BLaER1 treated with 17β-estradiol and CSF1 and Interleukin-3, amounts not matched to agents 10 nM and 100 nM (cell line): ENCODE data around the gene HNF4A.

ENCODE experiments used
- H3K27ac ChIP-seq, 11 experiments: shearing (Covaris generic); formaldehyde crosslinking; 2 replicates each; pipeline ENCODE4 v1.8.1; 2022
- H3K27me3 ChIP-seq, 11 experiments: shearing (Covaris generic); formaldehyde crosslinking; 2 replicates each; pipeline ENCODE4 v1.8.1; 2022
- H3K36me3 ChIP-seq, 11 experiments: shearing (Covaris generic); formaldehyde crosslinking; 2 replicates each; pipeline ENCODE4 v1.8.1; 2022
- H3K4me1 ChIP-seq, 10 experiments: shearing (Covaris generic); formaldehyde crosslinking; 2 replicates each; pipeline ENCODE4 v1.8.1; 2022
- H3K4me2 ChIP-seq, 11 experiments: shearing (Covaris generic); formaldehyde crosslinking; 2 replicates each; pipeline ENCODE4 v1.8.1; 2022
- H3K4me3 ChIP-seq, 10 experiments: shearing (Covaris generic); formaldehyde crosslinking; 2 replicates each; pipeline ENCODE4 v1.8.1; 2022
- H3K9ac ChIP-seq, 11 experiments: shearing (Covaris generic); formaldehyde crosslinking; 2 replicates each; pipeline ENCODE4 v1.8.1; 2022
- H3K9me3 ChIP-seq, 11 experiments: shearing (Covaris generic); formaldehyde crosslinking; replicated peaks in 1 of 11; 2 replicates each; pipeline ENCODE4 v1.8.1; 2022
- H4K20me1 ChIP-seq, 11 experiments: shearing (Covaris generic); formaldehyde crosslinking; 2 replicates each; pipeline ENCODE4 v1.8.1; 2022
- Cebpa-rat ChIP-seq, 11 experiments: shearing (Covaris generic); IDR thresholded peaks; 2 replicates each; pipeline ENCODE4 v1.8.1; 2022

HNF4A gene

DNA sequence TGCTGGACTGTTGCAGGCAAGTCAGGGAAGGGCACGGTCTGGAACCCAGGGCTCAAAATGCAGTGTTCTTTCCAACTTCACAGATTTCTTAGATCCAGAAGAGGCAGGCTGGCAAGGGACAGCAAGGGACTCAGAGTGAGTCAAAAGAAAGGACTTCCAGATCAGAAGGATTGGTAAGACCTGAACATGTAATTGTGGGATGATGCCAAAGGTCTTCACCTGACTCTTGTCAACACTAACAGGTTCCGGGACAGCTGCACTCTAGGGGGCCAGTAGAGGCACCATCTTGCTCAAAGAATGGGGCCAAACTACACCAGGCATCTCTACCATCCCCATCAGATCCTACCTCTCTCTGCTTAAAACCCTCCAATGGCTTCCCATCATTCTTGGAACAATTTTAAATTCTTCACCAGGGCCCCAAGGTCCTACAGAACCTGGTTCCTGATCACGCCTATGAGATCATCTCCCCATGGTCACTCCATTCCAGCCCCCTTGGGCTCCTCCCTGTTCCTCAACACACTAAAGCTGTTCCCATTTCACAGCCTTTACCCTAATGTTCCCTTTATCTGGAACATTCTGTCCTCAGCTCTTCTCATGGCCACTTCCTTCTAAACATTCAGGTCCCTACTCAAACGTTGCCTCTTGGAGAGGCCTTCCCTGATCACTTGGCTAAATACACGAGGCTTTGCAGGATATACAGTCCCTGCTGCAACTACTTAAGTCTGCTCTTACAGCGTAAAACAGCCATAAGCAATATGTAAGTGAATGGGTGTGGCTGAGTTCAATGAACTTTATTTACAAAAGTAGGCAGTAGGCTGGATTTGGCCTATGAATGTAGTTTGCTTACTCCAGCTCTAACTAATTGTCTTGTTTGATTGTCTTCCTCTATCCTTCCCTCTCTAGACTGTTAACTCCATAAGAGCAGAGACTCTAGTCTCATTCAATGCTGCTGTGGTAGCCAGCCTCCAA is 90.5 kb downstream of the HNF4A start:
- H3K27ac ChIP-seq = no peak overlapping the region
- no peaks in the 10 kb centered on the region for H3K4me1 ChIP-seq
- H4K20me1 ChIP-seq = no peaks in the 10 kb centered on the region
- H3K4me2 ChIP-seq = no peak overlapping the region
- no peaks in the 10 kb centered on the region for H3K36me3 ChIP-seq
- H3K4me3 ChIP-seq = no peak overlapping the region
- H3K27me3 ChIP-seq = no peaks in the 10 kb centered on the region
- no peak overlapping the region for H3K9ac ChIP-seq
- H3K9me3 ChIP-seq = no peaks in the 10 kb centered on the region
- TF ChIP-seq Cebpa-rat (IDR thresholded peaks at IDR 0.05) = no peak

DNA sequence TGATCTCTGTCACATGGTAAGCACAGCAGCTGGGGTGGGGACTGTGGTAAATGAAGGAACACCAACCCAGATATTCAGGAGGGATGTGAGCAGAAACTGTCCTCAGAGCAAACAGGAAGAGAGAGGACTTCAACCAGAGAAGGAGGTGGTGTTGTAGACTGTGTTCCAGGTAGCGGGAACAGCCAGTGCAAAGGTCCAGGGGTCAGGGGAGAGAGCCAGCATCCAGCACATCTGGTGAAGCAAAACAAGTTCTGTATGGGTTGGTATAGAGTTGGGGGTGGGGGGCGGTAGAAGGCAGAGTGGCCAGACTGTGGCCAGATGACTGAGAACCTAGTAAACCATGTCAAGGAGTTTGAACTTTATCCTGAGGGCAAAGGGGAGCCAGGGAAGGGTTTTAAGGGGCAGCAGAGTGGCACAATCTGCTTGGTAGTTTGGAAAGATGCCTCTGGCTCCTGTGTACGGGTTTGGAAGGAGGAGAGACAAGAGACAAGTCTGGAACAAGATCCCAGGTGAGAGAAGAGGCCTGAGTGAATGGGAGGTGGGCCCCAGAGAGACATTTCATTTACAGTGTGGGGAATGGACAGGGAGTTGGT is 92.4 kb downstream of the HNF4A start:
- Histone ChIP-seq H3K9ac (no peak overlapping the region), H3K4me2 (no peak overlapping the region), H4K20me1 (no peaks in the 10 kb centered on the region), H3K9me3 (no peaks in the 10 kb centered on the region), H3K4me3 (no peak overlapping the region), H3K27me3 (no peaks in the 10 kb centered on the region), H3K27ac (no peak overlapping the region), H3K4me1 (no peaks in the 10 kb centered on the region), H3K36me3 (no peaks in the 10 kb centered on the region)
- TF ChIP-seq Cebpa-rat (IDR thresholded peaks at IDR 0.05) = no peak

DNA sequence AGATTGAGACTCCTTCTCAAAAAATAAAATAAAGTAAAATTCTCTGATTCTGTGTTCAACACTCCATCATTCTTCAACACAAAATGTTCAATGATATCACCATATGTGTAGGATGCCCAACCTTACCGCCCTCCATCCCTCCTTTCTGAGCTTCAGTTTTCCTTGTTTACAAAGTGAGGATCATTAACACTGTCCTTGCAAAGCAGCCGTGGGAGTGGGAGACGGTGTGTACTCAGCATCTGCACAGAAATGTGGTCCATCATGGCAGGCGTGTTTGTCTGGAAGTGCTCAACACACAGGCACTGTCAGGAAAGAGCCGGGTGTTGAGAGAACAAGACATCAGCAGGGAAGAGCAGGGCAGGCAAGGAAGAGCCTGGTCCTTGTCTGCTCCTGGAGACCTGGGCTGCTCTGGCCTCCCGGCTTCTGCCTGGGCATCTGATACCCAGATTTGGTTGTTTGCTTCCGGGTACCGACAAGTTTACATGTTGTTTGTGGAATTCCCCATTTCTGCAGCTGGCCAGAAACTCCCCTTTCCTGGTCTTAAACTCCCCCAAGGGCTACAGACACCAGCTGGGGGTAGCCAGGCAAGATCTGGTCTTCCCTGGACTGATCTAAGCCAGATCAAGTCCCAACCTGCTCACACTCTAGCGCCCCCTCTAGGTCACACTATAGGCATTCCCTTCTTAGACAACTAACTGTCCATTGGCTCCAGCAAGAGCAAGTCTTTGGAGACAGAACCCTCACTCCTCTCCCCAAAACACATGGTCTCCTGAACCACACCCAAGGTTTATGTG is 93.5 kb downstream of the HNF4A start:
- Histone ChIP-seq H3K4me3 (no peak overlapping the region), H3K4me2 (no peak overlapping the region), H3K36me3 (no peaks in the 10 kb centered on the region), H3K4me1 (no peaks in the 10 kb centered on the region), H3K27me3 (no peaks in the 10 kb centered on the region), H4K20me1 (no peaks in the 10 kb centered on the region), H3K27ac (no peak overlapping the region), H3K9ac (no peak overlapping the region), H3K9me3 (no peaks in the 10 kb centered on the region)
- TF ChIP-seq Cebpa-rat (IDR thresholded peaks at IDR 0.05) = no peak

DNA sequence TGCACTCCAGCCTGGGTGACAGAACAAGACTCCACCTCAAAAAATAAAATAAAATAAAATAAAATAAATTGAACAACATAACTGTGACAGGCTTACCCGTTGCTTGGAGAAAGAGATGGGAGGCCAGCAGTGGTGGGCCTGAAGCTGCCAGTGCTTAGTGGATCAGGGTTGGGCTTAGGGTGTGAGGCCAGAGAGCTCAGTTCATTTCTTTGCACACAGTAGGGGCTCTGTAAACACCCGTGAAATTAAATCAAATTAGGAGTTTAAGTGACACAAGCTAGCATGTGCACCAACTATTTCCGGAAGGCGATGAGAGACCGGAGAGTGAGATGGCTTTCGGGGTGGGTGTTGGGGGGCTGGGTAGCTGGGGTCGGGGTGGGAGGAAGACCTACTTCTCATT is 94.4 kb downstream of the HNF4A start:
- Histone ChIP-seq H3K4me2 (no peak overlapping the region), H3K4me1 (peaks cover 0 to 5% (median 2%) of the 10 kb centered on the region in 10 experiments; a peak in 14 of 20 replicates), H3K27ac (no peak overlapping the region), H3K27me3 (no peaks in the 10 kb centered on the region), H3K9me3 (no peaks in the 10 kb centered on the region), H3K9ac (no peak overlapping the region), H3K36me3 (no peaks in the 10 kb centered on the region), H3K4me3 (no peak overlapping the region), H4K20me1 (no peaks in the 10 kb centered on the region)
- TF ChIP-seq Cebpa-rat (IDR thresholded peaks at IDR 0.05) = no peak

DNA sequence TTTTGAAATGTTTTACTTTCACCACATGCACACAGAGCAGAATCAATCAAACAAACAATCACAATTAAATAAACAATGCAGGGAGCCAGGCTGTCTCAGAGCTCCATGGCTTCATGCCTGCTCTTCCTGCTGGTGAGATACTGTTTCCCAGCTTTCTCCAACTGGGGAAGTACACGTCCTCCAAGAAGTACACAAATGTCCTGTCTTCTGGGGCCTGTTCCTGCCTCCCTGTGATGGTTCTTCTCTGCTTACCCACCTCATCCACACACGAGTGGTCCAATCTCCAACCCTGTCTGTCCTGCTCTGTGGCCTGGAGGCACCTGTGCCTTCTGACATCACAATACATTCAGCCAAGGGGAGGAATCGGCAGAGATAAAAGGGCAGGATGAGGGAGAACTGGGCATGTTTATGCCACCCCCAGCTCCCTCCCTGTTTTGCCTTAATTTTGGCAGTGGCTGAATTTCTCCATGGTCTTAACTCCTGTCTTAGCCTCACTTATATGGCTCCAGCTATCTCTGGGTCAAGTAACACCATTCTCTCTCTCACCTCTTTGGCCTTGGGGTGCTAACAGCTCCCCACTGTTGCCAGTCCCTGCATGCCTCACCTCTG is 94.9 kb downstream of the HNF4A start:
- Histone ChIP-seq H3K36me3 (no peaks in the 10 kb centered on the region), H4K20me1 (no peaks in the 10 kb centered on the region; a peak in 1 of 22 replicates), H3K9me3 (no peaks in the 10 kb centered on the region), H3K4me2 (no peak overlapping the region), H3K27me3 (no peaks in the 10 kb centered on the region), H3K4me3 (no peak overlapping the region), H3K27ac (no peak overlapping the region), H3K4me1 (peaks cover 0 to 10% (median 7%) of the 10 kb centered on the region in 10 experiments; a peak in 14 of 20 replicates), H3K9ac (no peak overlapping the region)
- no peak for TF ChIP-seq Cebpa-rat (IDR thresholded peaks at IDR 0.05)

DNA sequence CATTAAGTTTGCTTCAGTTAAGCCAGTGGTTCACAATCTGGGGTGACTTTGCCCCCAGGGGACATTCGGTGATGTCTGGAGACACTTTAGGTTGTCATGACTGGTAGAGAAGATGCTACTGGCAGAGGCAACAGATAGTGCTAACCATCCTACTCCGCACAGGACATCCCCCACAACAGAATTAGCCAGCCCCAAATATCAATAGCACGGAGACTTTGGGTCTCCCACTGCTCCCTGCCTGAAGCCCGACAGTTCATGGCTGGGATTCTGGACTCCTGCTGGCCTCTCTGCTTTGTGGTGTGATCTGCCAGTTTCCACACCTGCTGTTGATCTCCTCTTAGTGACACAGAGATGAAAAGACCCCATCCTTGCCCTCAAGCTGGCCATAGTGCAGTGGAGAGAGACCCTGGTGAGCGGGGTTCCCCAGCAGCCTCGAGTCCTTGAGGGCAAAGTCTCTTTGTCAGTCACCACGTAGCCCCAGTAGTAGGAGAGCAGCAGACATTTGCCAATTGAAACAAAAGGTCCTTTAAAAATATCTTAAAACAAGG is 95.5 kb downstream of the HNF4A start:
- Histone ChIP-seq H3K27me3 (no peaks in the 10 kb centered on the region), H3K4me3 (no peak overlapping the region), H3K9ac (no peak overlapping the region), H3K36me3 (no peaks in the 10 kb centered on the region), H3K4me2 (no peak overlapping the region), H4K20me1 (no peaks in the 10 kb centered on the region; a peak in 1 of 22 replicates), H3K4me1 (peaks cover 0 to 15% (median 10%) of the 10 kb centered on the region in 10 experiments; a peak in 14 of 20 replicates), H3K27ac (no peak overlapping the region), H3K9me3 (no peaks in the 10 kb centered on the region)
- TF ChIP-seq Cebpa-rat (IDR thresholded peaks at IDR 0.05) = no peak

DNA sequence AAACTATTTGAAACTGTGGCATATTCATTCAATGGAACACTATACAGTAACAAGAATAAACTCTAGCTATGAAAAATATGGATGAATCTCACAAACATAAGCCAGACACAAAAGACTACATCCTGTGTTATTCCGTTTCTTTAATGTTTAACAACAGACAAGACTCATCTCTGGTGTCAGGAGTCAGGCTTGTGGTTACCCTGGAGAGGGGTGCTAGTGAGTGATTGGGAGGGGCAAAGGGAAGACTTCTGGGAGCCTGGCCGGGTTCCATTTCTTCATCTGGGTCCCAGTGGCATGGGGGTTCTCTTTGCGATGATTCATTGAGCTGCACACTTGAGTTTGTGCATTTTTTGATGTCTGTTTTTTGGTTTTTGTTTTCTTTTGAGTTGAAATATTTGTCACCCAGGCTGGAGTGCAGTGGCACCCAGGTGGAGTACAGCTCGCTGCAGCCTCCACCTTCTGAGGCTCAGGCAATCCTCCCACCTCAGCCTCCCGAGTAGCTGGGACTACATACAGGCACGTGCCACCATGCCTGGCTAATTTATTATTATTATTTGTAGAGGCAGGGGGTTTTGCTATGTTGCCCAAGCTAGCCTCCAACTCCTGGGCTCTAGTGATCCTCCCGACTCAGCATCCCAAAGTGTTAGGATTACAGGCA is 98.9 kb downstream of the HNF4A start:
- TF ChIP-seq Cebpa-rat (IDR thresholded peaks at IDR 0.05) = no peak
- Histone ChIP-seq H3K9me3 (no peaks in the 10 kb centered on the region), H3K9ac (no peak overlapping the region), H3K4me2 (peak overlapping the region in 6 of 11 experiments; percentile 16 to 65 (median 44); a peak in 5 of 22 replicates), H3K36me3 (no peaks in the 10 kb centered on the region), H3K27ac (peak overlapping the region in 1 of 11 experiments; percentile 39; a peak in 2 of 22 replicates), H3K27me3 (no peaks in the 10 kb centered on the region), H3K4me1 (peaks cover 0 to 15% (median 10%) of the 10 kb centered on the region in 10 experiments; a peak in 14 of 20 replicates), H3K4me3 (no peak overlapping the region), H4K20me1 (no peaks in the 10 kb centered on the region; a peak in 1 of 22 replicates)

DNA sequence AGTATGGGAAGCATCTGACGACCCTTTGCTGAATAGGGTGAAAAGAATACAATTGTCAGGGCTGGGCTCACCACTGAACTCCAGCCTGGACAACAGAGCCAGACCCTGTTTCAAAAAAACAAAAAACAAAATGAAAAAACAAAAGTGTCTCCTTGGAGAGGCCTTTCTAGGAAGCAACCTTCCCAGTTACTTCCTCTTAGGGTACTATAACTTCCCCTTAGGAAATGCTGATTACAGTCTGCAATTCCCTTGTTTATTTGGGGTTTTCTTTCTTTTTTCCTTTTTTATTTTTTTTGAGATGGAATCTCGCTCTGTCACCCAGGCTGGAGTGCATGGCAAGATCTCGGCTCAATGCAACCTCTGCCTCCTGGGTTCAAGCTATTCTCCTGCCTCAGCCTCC is 99.6 kb downstream of the HNF4A start:
- no peaks in the 10 kb centered on the region for H3K36me3 ChIP-seq
- no peaks in the 10 kb centered on the region for H3K27me3 ChIP-seq
- no peak overlapping the region for H3K4me3 ChIP-seq
- no peaks in the 10 kb centered on the region; a peak in 1 of 22 replicates for H4K20me1 ChIP-seq
- H3K4me2 ChIP-seq = peak overlapping the region in 8 of 11 experiments; percentile 16 to 65 (median 40); a peak in 15 of 22 replicates
- H3K4me1 ChIP-seq = peaks cover 0 to 15% (median 10%) of the 10 kb centered on the region in 10 experiments; a peak in 14 of 20 replicates
- H3K27ac ChIP-seq = peak overlapping the region in 1 of 11 experiments; percentile 39; a peak in 2 of 22 replicates
- H3K9me3 ChIP-seq = no peaks in the 10 kb centered on the region
- H3K9ac ChIP-seq = no peak overlapping the region
- no peak for TF ChIP-seq Cebpa-rat (IDR thresholded peaks at IDR 0.05)
